ENCODE measurements around the gene ANXA1. TPM values are rescaled to one million over a fixed set of nuclear protein-coding genes. Genes with fewer than 3 reads are reported as not detected.
A peak's percentile ranks its signal among the peaks of the same experiment; 100 is the strongest.

The ANXA1 gene
- total RNA-seq, 1 donor from 2014 or later = 3.7 TPM

DNA sequence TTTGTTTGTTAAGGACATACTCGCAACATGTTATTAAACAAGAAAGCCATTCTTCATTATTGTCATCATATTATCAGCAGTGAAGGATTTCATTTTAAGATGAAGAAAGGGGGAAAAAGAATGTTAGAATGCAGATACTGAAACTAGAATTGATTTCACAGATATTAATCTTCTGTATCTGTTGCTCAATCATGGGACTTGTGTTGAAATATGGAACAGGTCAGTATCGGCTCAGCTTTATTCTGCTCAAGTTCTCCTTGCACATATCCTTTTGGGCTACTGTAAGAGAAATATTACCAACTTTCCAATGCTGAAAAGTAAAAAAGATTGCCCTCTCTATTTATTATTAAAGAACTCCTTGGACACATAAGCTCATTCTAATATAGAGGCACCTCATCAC, 13.8 kb upstream of the ANXA1 start:
- ATAC-seq (peak; percentile 68), DNase-seq (ENCODE audit: low spot score) (no peak)

DNA sequence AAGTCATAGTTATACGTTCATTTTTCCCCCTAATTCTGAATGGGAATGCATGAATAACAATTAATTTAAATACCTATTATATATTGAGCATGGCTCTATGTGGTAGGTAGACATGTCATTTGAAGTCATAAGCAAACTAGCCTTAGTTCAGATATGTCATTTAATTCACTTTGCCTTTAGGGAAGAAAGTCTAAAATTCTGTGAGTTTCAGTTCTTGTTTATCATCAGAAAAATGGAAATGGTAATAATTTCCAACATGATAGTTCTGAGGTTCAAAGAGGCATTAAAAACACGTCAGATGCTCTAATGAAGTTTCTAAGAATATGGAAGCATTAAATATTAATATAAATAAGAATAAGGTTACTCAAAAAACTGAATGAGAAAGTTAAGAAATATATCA, 13.1 kb upstream of the ANXA1 start:
- DNase-seq (ENCODE audit: low spot score) (no peak), ATAC-seq (no peak)

DNA sequence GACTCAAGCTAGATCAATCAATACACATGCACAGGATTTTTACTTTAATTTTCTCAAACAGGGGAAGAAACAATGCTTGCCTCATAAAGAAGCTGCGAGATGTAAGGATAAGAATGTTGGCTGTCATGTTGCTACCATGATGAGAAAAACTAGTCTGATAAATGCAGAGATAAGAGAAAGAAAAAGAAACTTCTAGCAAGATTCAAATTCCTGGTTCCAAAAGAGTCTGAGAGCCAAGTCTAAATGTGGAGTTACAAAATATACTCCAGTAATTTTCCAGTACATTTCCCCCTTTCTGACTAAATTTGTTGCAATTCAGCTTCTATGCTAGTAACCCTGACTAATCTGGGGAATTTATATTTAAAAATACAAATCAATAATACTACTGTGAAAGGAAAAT, 10.4 kb upstream of the ANXA1 start:
- no peak for DNase-seq (ENCODE audit: low spot score)
- no peak for ATAC-seq

DNA sequence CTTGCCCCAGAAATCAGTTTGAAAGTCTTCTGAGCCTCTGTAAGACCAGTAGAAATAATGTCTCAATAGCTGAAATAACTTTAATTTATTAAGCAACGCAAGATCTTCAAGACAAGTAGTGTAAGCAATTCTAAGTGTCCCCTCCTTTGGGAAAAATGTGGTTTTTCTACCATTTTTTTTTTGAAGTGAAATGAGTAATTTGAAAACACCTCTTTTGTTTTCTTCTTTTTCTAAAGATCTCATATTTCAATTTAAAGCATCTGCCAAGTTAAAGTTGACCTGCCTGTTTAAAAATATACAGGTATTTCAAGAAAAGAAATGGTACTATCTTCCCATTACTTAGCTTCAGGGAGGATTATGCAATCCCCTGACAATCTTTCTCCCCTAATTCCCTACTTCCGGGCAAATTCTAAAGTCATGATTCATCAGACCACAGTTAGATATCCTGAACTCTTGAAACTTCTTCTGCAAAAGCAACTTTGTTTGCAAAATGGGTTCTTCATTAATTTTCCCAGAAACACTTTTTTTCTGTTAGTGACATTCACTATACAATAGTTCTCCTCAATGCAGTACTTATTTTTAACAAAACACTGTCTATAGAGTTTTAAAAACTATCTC, 7.8 kb upstream of the ANXA1 start:
- no peak for DNase-seq (ENCODE audit: low spot score)
- ATAC-seq = peak; percentile 36

DNA sequence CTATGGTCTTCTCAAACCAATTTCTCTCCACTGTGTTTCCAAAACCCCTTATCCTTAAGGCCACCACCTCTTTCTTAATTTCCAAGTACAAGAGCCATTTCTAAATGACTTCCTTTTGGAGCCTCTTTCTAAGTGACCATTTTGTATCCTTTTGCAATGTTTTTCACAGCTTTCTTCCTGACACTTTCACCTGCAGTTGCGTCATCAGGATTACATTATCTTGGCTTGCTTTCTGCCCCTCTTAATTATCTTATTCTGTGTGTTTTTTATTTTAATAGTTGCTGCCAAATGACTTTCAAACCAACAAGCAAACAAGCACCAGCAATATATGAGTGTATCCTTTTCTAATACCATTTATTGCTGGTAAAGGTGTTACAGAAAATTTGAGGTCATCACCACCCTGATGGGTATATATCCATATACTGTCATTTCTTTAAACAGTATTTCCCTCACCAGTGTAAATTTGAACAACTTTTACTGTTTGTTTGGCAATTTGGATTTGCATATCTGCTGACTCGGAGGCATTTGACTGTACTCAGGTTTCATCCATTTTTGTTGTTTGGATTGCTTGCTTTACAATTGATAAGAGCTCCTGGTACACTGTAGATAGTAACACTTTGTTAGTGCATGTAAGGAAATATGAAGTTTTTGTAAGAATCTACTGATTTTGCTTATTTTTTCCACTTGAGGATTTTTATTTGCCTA, 5.4 kb upstream of the ANXA1 start:
- no peak for ATAC-seq

DNA sequence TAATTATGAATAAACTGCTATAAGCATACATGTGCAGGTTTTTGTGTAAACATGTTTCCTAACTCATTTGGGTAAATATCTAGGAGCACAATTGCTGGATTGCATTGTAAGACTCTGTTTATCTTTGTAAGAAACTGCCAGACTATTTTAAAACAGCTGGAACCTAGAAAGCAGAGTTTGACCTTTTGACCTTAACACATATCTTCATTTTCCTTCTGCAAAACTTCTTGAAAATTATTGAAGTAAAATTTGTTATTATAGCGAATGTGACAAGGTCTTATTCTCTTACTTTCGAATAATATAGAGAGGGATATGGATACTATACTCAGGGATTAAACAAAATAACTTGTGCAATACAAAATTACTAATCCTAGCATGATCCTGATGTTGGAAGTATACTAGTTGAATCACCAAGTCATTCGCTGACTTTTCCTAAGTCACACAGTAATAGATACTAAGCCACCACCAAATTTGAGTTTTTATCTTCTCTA, 3.2 kb upstream of the ANXA1 start:
- no peak for DNase-seq (ENCODE audit: low spot score)
- ATAC-seq = no peak

More for the DNA sequence above, 5.4 kb upstream of the ANXA1 start:
- DNase-seq (ENCODE audit: low spot score) = no peak

DNA sequence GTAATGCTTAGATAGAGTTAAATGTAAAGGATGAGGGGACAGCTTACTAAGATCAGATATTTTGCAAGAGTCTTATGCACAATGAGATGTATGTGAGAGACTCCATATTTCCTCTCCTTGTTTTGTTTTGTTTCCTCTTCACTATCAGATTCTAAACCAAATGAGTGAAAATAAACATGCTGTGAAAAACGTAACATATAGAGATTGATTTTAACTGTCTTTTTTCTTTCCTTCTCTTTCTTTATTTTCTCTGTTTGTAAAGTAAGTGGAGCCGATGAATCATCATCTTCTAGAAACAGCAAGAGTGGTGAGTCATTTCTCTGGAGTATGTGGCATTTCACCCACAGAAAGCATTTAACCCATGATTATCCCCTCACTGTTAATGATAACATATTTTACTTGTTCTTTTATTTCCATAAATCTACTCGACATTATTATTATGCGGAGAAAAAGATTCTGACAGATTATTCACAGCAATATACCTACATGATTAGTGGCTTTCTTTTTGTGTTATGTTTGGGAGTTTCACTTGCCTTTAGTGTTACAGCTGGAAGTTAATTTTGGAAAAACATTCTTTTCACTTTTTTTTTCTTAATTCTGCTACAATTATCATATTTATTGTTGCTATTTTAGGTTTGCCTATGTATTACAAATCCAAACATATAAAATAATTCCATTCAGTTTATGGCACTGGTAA, 2.1 kb upstream of the ANXA1 start:
- DNase-seq (ENCODE audit: low spot score) (no peak), ATAC-seq (no peak)

DNA sequence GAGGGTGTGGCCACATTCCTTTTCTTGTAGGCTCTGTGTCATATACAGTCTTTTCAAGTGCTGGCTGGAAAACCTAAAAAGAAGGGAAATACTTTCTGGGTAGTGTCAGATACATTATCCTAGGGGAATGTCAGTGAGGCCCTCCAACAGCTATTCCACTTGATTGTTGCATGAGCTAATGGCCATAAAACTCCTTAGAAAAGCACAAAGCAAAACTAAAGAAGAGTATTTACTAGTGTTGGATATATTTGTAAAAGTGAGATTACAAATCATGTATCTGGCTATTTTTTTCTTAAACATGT, 829 bp downstream of the ANXA1 start:
- DNase-seq (ENCODE audit: low spot score) (no peak), ATAC-seq (no peak)

DNA sequence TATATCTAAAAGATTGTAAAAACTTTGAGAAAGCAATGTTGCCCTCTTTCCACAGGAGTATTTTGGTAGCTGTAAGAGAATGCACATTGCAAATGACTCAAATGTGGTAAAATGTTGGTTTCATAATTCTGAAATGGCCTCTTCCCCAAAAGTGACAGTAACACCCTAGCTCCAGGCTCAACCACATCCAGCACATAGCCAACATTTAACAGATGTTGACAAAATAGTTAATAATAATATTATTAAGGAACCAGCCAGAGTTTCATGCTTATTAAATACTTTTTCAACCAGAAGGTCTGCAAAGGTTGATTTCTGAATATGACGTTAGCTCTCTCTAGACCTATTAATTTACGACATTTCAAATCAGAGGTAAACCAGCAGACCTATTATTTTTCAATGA, 1.3 kb downstream of the ANXA1 start:
- DNase-seq (ENCODE audit: low spot score) = no peak
- ATAC-seq = no peak

DNA sequence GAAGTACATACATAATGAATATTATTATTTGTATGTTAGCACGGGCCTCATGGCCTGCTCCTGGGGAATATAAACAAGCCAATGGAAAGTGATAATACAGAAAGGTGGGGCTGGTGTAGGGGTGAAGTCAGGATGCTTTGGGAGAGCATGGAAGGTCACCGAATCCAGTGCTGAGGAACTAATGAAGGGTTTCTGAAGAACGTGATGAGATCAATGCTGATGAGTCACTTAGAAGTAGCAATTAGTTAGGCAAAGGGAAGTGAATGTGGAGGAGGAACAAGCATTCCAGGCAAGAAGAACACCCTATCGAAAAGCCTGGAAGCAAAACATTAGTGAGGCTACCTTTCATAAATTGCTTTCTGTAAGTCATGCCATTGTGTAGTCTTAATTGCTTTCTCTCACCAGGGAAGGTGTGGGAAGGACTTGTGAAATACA, 2.1 kb downstream of the ANXA1 start:
- ATAC-seq = no peak

DNA sequence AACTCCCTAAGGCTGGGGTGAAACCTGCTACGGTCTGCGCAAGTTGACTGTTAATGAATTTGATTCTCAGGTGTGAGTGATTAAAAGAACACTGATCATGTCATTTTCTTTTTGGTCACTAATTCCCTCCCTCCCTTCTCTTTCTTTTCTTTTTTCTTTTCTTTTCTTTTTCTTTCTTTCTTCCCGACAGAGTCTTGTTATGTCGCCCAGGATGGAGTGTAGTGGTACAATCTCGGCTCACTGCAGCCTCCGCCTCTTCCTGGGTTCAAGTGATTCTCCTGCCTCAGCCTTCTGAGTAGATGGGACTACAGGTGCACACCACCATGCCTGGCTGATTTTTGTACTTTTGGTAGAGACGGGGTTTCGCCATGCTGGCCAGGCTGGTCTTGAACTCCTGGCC, 2.6 kb downstream of the ANXA1 start:
- DNase-seq (ENCODE audit: low spot score) = no peak
- no peak for ATAC-seq

More for the DNA sequence above, 2.1 kb downstream of the ANXA1 start:
- no peak for DNase-seq (ENCODE audit: low spot score)

DNA sequence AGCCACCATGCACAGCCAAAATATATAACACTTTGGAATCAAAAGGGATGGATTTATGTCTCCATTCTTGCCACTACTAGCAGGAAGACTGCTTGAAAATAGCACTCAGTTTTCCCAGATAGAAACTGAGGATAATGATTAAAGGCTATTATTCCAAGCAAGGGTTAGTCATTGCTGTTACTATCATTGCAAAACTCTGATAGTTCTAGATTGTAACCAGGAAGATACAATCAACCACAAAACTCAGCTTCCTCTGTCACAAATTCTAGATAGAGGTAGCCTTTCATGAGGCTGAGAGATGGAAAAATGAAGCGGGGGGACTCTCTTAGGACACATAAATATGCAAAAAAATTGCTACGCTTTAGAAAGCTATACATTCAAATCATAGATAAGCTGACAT, 3.1 kb downstream of the ANXA1 start:
- ATAC-seq = no peak
- no peak for DNase-seq (ENCODE audit: low spot score)

DNA sequence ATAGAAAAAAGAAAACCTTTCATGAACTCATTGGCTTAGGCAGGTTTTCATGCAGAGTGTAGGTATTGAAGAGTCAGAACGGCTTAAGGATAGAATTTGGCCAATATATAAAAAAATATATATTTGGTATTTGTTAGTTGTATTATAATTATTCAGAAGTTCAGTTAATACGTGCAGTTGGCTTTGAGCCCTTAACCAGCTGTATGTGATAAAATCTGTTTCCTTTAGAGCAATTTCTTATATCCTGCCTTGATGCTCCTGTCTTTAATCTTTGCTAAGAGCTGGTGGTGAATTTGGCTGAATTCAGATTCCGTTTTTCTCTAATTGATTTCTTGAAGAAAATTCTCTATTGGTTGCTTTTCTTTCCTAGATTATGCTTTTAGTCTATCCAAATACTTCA, 3.7 kb downstream of the ANXA1 start:
- ATAC-seq (no peak), DNase-seq (ENCODE audit: low spot score) (no peak)

DNA sequence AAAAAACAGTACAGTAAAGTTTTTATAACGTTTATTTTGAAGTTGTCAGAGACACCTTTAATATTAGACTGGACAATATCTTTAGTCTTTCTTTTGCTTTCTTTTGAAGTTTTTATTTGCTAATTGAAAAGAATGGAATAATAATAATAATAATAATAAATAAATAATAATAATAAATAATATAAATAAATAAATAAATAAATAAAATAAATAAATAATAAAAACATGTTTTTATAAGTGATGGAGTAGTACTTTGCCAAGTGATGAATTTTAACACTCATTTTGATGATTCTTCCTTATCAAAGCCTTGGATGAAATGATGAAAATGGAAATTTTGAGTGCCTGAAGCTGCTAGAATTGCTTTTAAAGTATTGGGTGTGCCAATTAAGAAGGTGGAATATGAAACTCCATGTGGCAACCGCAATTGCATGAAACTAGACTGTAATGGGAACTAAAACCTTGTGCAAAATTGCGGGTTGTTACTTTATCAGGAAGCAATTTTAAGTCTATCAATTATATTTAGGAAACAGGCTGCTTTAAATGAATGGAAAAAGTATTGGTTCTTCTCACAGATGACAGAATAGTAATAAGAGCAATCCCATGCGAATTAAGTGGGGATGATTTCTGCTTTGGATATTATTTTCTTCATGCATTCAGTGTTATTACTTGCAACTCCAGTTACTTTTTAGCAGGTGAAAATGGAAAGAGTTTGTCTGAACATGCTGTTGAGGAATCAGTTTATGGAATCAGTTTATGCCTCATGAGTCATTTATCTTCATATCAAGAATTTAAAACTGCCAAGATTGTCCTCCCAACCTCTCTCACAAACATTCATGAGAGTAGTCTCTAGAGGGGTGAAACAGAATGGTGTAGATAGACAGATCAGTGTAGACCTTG, 4.6 kb downstream of the ANXA1 start:
- ATAC-seq (no peak), DNase-seq (ENCODE audit: low spot score) (no peak)

DNA sequence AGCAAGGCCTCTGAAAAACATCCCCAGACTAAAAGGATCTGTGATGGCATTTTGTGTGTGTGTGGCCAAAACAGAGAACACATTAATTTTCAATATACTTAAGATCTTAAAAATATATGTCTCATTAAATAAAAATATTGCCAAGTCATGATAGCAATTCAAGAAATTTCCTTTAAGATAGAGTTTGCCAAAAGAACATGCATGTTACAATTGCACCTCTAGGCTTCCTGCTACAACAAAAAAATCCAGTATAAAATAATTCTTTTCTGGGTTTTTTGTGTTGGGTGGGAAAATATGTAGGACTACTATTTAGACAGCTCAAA, 5.2 kb downstream of the ANXA1 start:
- DNase-seq (ENCODE audit: low spot score) = no peak
- ATAC-seq = no peak

DNA sequence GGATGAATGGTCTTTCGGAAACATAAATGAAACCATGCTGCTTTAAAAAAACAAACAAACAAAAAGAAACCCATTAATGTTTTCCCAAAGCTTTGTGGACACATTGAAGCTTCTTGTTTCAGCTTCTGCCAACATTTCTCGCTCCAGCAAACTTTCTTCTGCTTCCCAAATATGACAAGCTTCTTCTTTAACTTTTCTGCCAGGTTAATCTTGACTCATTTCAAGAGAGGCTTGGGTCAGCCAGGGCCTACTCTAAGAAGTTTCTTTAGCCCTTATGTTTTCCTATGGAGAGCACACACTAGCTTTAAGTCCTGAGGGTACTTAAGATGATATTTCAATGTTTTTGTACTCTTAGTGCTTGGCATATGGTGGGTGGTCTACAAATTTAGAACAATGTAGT, 6.1 kb downstream of the ANXA1 start:
- DNase-seq (ENCODE audit: low spot score) (no peak), ATAC-seq (no peak)

DNA sequence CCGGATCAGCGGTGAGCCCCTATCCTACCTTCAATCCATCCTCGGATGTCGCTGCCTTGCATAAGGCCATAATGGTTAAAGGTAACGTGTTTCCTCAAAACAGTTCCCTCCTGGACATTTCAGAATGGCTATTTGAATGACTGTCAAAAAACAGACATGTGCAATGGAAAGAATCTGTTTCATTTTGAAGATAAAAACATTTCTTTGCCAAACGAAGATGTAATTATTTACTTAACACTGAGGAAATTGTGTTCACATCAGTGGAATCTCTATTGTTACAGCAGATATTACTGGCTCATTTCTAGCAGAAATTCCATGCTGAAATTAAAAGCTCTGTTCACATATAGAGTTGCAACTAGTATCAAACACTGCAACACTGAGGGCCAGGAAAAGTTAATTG, 7.1 kb downstream of the ANXA1 start:
- ATAC-seq (no peak), DNase-seq (ENCODE audit: low spot score) (no peak)

DNA sequence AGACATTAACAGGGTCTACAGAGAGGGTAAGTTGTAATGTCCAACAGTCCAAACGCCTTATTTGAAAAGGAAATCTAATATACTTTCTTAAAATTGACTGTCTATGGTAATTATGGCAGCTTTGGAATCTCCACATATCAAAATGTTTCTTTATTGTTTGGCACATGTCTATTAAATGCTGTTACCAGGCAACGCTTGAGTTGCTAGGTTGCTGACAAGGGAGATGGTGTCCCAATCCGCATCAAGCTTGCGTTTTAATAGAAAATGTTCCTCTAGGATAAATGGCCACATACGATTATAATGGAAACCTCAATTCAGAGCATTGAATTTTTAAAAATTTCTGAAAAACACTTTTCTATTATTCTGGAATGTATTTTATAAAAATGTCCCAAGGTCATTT, 9.2 kb downstream of the ANXA1 start:
- no peak for ATAC-seq
- no peak for DNase-seq (ENCODE audit: low spot score)

DNA sequence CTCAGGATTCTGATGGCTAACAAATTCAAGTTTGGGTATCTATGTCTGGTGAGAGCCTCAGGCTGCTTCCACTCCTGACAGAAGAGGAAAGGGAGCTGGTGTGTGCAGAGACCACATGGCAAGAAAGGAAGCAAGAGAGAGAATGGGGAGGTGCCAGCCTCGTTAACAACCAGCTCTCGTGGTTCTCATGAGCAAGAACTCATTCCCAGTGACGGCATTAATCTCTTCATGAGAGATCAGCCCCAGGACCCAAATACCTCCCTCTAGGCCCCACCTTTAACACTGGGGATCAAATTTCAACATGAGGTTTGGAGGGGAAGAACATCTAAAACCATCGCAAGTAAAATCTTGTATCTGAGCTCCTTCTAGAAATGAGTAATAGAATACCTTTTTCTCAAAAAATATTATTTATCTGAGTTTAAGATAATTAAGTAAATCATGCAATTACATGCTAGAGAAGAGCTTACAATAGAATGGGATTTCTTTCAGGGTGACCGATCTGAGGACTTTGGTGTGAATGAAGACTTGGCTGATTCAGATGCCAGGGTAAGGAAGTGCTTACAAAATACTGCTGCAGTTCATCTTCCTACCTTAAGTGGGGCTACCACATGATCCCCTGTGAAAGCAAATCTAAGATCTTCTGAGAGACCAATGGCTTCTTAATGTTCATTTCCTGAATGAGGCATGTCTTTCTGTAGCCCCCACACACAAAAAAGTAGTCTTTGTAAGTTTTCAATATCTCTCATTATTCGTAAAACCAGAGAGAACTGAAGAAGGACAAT, 11.5 kb downstream of the ANXA1 start:
- no peak for DNase-seq (ENCODE audit: low spot score)
- ATAC-seq = no peak

DNA sequence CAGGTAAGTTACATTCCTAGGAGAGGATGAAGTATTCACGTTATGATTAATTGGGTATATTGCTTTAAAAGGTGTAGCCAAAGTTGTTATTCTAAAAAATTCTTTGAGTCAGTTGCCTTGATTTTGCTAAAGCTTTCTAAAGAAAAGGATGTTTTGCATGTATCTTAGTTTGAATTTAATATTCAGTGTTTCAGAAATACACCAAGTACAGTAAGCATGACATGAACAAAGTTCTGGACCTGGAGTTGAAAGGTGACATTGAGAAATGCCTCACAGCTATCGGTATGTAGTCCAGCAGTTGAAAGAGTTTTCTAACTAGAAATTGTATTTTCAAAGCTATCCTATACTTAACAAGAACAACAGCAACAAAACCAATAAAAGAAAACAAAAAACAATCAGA, 14.2 kb downstream of the ANXA1 start:
- ATAC-seq = no peak
- DNase-seq (ENCODE audit: low spot score) = no peak

DNA sequence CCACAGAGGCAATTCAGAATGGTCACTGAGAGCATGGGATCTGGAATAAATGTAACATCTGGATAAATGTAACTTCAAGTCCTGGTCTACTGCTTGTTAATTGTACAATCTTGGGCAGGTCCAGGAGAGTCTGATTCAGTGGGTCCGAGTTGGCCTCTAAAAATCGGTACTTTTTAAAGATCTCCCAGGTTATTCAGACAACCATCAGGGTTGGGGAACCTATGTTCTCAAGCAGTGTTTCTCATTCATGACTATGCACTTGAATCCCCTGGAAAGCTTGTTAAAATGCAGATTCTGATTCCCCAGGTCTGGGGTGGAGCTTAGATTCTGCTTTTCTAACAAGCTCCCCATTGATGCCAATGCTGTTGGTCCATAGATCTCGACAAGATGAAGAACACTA, 14.8 kb downstream of the ANXA1 start:
- ATAC-seq = no peak

More for the DNA sequence above, 14.8 kb downstream of the ANXA1 start:
- DNase-seq (ENCODE audit: low spot score) = no peak
